Body of pancreas (tissue), 4 donors: ENCODE measurements around the gene SUSD3.

ENCODE experiments used
- POLR2A ChIP-seq, 3 donors: fragments of 450-650 bp; IDR thresholded peaks; one replicate each; pipeline ENCODE4 v1.6.1; 2016; ENCODE audit warnings: antibody characterized with exemption in 3 of 3, mild to moderate bottlenecking in 2 of 3
- TF ChIP-seq, protein P1 (sequence below), 7 experiments: fragments of 450-650 bp in 4 of 7; fragments of 200-600 bp in 3 of 7; sonication (generic) in 3 of 7; IDR thresholded peaks; one replicate each; pipeline ENCODE4 v1.5.1; 2016 to 2019; ENCODE audit warnings: antibody characterized with exemption in 7 of 7

DNA sequence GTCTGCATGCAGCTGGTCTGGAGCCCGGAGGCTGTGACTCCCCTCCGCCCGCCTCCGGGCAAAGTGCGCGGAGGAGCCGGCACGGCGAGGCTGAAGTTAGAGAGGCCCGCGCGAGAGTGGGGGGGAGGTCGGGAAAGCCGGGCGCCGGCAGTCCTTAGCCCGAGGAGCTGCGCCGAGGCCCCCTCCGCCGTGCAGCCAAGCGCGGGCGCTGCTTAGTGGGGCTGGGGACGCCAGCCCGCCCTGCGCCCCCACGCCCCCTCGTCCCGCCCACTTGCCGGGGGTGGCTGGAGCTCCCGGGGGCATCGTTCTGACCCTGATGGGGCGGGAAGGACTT is 75.1 kb downstream of the SUSD3 start:
- TF ChIP-seq POLR2A (IDR thresholded peaks at IDR 0.05): peak in 2 of 3 donors; percentile 77 to 78
- TF ChIP-seq, protein P1, sequence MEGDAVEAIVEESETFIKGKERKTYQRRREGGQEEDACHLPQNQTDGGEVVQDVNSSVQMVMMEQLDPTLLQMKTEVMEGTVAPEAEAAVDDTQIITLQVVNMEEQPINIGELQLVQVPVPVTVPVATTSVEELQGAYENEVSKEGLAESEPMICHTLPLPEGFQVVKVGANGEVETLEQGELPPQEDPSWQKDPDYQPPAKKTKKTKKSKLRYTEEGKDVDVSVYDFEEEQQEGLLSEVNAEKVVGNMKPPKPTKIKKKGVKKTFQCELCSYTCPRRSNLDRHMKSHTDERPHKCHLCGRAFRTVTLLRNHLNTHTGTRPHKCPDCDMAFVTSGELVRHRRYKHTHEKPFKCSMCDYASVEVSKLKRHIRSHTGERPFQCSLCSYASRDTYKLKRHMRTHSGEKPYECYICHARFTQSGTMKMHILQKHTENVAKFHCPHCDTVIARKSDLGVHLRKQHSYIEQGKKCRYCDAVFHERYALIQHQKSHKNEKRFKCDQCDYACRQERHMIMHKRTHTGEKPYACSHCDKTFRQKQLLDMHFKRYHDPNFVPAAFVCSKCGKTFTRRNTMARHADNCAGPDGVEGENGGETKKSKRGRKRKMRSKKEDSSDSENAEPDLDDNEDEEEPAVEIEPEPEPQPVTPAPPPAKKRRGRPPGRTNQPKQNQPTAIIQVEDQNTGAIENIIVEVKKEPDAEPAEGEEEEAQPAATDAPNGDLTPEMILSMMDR (IDR thresholded peaks at IDR 0.05): no peak
